Activated naive CD8-positive, alpha-beta T cell treated with anti-CD3 and anti-CD28 coated beads, Interleukin-2, amount 50 U/mL, for 16 hours (primary cell): ENCODE measurements around the gene ADAM12.

Experiments
- DNase-seq: peaks from one replicate; pipeline ENCODE4 v3.0.0-alpha.2; 2020; ENCODE audit warnings: low read depth, low spot score

The ADAM12 gene

GRCh38 chr10:126140746-126141273, 247.5 kb downstream of the ADAM12 start:
- DNase-seq: no peak

- no peak for DNase-seq
Measured at GRCh38 chr10:126137562-126138221, 250.6 kb downstream of the ADAM12 start.

DNA sequence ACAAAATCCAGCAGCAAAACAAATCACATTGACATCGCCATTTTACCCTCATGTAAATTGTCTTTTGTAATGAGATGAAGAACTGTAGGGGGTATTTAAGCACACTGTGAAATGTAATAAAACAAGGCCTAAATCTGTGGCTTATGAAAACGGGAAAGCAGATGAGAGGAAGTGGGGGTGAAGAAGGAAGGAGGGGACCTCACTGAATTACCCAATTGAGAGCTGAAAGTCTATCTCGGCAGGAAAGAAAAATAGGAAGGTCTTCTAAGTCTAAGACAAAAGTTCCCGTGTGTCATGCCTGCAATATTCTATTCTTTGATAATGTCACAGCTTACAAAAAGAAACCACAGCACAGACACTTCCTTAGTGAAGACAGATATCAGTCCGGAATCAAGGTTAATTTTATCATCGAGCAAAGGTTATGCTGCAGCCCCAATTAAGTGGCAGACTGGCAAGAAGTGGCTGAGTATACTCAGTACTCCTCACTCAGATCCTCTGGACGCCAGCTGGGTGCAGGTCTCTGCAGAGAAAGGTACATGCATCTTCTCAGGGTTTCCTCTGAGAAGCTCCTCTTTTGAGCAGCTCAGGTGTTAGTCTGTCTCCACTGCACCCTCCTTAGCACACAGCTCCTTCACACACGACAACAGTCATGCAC, 252.2 kb downstream of the ADAM12 start:
- DNase-seq: no peak

- no peak for DNase-seq
Measured at GRCh38 chr10:126135177-126135576, 253.1 kb downstream of the ADAM12 start.

GRCh38 chr10:126133906-126134656, 254.2 kb downstream of the ADAM12 start:
- no peak for DNase-seq

DNA sequence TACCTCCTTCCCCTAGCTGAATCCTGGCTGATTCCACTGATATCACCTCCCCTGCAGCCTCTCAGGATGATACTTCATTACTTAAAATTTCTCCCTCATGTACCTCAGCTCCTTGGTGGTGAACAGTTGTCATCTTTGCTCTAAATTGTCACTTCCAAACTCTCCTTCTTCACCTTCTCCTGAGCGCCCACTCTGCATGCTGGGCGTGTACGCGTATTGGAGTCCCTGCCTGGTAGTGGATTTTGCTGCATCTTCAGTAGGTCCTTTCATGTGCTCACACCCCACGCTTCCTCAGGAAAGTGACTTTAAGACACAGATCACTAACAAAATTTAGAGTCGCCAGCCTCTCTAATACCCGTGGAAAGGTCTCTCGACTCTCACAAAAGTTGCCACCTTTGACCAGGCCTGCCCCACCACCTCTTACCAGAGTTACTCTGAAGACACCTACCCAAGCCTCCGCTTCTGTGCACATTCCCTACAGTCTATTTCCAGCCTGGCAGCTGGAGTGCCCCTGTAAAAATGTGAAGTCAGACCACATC, 255.1 kb downstream of the ADAM12 start:
- no peak for DNase-seq

DNA sequence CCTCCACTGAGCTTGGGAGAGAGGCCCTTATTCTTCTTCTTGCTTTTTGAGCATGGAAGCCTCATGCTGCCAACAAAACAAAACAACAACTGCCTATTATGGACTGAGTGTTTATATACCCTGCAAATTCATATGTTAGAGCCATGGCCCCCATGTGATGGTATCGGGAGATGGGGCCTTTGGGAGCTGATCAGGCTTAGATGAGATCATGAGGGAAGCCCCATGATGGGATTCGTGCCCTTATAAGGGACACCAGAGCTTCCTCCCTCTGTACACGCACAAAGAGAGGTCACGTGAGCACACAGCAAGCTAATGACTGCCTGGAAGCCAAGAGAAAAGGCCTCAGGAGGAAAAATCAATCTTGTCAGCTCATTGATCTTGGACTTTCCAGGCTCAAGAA, 256.9 kb downstream of the ADAM12 start:
- no peak for DNase-seq

GRCh38 chr10:126130271-126130710, 258.0 kb downstream of the ADAM12 start:
- no peak for DNase-seq

GRCh38 chr10:126129026-126129425, 259.3 kb downstream of the ADAM12 start:
- DNase-seq: no peak

- no peak for DNase-seq
Measured at GRCh38 chr10:126128581-126128980, 259.7 kb downstream of the ADAM12 start.

DNA sequence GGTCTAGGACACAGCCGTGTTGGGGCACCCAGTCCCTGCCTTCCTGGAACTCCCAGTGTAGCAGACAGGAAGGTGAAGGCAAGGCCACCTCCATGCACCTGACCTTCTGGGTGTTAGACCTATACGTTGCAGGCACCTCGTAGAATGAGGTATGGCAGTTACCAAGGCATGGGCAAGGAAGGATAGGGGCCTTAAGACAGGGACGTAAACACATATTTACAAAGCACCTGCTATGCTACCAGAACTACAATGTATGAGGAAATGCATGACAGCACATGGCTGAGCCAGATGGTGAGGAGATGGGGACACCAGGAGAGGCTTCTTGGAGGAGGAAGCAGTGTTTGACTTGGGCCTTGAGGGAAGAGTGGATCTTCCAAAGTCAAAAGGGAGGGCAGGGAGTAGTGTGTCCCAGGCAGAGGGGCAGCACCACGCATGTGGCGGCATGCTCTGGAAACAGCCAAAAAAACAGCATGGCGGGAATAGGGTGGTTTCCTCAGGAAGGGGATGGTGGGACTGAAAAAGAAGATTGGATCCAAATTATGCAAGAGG, 260.7 kb downstream of the ADAM12 start:
- DNase-seq: no peak

- DNase-seq: no peak
Measured at GRCh38 chr10:126126866-126127265, 261.4 kb downstream of the ADAM12 start.

DNA sequence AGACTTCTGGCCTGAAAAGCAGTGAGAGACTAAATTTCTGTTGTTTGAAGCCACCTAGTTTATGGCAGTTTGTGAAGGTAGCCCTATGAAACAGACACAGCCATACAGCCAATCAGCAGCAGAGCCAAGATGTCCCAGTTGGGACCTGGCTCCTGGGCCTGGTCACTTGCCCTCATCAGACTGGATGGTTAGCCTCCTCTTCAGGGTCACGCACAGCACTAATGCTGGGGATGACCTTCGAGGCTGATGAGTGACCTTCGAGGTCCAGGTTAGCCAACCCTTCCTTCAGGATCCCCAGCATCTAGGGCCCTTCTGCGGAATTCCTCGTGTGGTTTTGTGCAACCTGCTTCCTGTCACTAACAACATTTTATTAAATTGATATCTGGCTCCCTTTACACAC, 262.3 kb downstream of the ADAM12 start:
- DNase-seq: no peak

DNA sequence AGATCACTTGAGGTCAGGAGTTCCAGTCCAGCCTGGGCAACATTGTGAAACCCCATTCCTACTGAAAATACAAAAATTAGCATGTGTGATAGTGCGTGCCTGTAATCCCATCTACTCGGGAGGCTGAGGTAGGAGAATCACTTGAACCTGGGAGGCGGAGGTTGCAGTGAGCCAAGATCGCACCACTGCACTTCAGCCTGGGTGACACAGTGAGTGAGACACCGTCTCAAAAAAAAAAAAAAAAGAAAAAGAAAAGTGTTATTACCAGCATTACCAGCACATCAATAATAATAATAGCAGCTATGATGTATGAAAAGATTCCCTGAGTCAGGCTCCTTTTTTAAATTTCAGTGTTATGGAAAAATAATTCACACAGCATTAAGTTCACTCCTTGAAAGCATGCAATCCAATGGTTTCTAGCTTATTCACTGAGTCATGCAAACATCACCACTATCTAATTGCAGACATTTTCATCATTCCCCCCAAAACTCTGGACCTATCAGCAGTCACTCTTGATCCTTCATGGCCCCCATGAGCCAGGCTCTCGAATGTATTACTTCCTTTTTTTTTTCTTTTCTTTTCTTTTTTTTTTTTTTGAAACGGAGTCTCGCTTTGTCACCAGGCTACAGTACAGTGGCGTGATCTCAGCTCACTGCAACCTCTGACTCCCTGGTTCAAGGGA, 263.5 kb downstream of the ADAM12 start:
- DNase-seq: no peak

DNA sequence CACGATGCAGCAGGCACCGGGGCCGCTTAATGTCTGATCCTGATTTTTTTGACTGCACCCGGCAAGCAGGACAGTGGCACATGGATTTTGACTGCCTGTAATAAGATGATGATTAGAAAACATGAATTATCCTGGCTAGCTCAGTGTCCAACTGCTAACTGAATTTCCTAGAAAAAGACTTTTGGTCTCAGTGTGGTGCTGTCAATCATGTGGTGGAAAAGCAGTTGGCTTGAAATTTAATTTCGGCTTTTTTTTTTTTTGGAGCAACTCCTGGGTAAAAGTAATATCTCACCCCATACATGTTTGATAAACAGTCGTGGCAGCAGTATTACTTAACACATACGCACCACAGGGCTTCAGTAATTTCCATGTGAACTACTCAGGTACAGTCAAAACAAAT, 264.2 kb downstream of the ADAM12 start:
- DNase-seq: no peak

DNA sequence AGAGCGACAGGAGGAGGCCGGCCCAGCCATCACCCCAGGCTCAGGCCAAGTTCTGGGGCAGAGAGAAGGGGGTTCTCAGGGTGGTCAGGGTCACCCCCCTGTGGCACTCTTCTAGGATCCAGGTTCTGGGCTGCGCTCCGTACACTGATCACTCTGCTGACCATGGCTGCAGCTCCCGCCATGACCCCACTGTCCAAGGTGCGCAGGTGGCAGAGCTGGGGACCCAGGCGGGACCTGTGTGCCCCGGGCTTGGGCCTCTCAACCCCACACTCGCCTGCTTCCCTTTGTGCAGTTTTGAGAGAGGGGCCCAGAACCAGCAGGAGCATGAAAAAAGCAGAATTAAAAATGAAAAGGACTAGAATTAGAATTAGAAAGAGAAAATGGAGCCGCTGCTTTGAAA, 264.8 kb downstream of the ADAM12 start:
- no peak for DNase-seq

GRCh38 chr10:126122881-126123280, 265.4 kb downstream of the ADAM12 start:
- DNase-seq: no peak

DNA sequence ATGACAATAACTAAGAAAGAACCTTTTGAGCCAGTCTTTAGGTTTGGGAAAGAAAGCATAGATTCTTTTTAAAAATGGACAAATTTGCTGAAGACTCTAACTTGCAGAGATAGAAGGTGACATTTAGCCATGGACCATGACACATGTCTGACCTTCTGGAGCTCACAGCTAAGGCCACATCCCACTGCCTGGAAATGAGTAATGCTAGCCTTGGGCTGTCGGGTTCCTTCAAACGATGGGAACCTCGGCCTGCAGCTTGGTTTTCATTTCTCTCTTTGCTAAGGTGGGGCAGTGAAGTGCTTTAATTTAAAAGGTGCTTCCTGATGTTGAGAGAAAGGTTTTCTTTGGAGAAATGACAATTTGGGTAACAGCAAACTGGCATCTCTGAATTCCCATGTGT, 268.7 kb downstream of the ADAM12 start:
- DNase-seq: no peak

GRCh38 chr10:126118476-126118875, 269.8 kb downstream of the ADAM12 start:
- no peak for DNase-seq

DNA sequence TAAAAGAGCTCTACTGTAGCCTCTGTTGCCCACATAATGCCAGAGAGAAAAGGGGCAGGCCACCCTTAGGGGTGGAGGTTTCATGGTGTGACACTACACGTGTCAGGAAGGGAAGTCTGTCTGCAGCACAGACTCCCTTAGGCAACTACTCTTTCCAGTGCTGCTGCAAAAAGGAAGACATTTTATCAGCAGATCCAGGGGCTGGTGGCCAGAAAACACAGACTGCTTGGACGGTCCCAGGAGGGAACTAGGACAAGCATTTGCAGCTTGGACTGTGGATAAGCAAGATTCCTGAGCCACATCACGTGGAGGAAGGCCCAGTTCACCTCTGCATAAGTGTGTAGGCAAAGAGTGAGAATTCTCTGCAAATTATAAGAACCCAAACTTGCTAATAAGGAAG, 271.1 kb downstream of the ADAM12 start:
- DNase-seq: no peak

DNA sequence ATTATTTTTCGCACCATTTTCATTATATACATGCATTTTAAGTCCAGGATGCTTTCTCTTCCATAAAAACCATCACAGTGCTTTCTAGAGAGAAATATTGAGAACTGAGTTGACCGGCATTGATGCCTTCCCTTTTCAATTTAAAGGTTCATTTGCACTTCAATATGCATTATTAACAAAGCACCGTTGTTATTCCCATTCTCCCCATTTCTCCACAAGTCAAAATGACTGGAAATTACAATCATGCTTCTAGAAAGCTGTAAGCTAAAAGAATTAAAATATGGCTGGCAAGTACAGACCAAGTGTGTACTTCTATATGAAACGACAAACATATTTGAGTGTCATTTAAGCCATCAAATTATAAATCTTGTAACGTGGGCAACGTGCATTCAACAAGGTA, 272.4 kb downstream of the ADAM12 start:
- no peak for DNase-seq
